ENCODE data around the gene MSRB1. TPM values are rescaled to one million over a fixed set of nuclear protein-coding genes. Genes with fewer than 3 reads are reported as not detected.

MSRB1 gene
- total RNA-seq, 1 donor from 2014 or later: 21.0 TPM

- Mint-ChIP-seq H3K9me3 (ENCODE audit: unreplicated experiment) (no peaks in the 10 kb centered on the region), H3K4me3 (ENCODE audit: unreplicated experiment) (no peak overlapping the region), H3K36me3 (ENCODE audit: unreplicated experiment) (no peaks in the 10 kb centered on the region), H3K27ac (ENCODE audit: unreplicated experiment) (no peak overlapping the region), H3K27me3 (ENCODE audit: unreplicated experiment) (peaks cover 8% of the 10 kb centered on the region), H3K4me1 (ENCODE audit: unreplicated experiment) (peaks cover 13% of the 10 kb centered on the region)
- DNase-seq (ENCODE audit: extremely low spot score, unreplicated experiment): no peak
- no peak for TF ChIP-seq CTCF (IDR thresholded peaks at IDR 0.05)
Observed at GRCh38 chr16:1903845-1904840, 38.9 kb downstream of the MSRB1 start.

GRCh38 chr16:1903220-1903574 is 39.8 kb downstream of the MSRB1 start:
- no peak overlapping the region for H3K27ac Mint-ChIP-seq (ENCODE audit: unreplicated experiment)
- peaks cover 14% of the 10 kb centered on the region for H3K27me3 Mint-ChIP-seq (ENCODE audit: unreplicated experiment)
- DNase-seq (ENCODE audit: extremely low spot score, unreplicated experiment): no peak
- peaks cover 10% of the 10 kb centered on the region for H3K4me1 Mint-ChIP-seq (ENCODE audit: unreplicated experiment)
- H3K36me3 Mint-ChIP-seq (ENCODE audit: unreplicated experiment): no peaks in the 10 kb centered on the region
- H3K9me3 Mint-ChIP-seq (ENCODE audit: unreplicated experiment): no peaks in the 10 kb centered on the region
- TF ChIP-seq CTCF (IDR thresholded peaks at IDR 0.05): no peak
- H3K4me3 Mint-ChIP-seq (ENCODE audit: unreplicated experiment): no peak overlapping the region

- no peaks in the 10 kb centered on the region for H3K36me3 Mint-ChIP-seq (ENCODE audit: unreplicated experiment)
- no peak overlapping the region for H3K27ac Mint-ChIP-seq (ENCODE audit: unreplicated experiment)
- H3K9me3 Mint-ChIP-seq (ENCODE audit: unreplicated experiment): no peaks in the 10 kb centered on the region
- H3K4me1 Mint-ChIP-seq (ENCODE audit: unreplicated experiment): peaks cover 10% of the 10 kb centered on the region
- H3K27me3 Mint-ChIP-seq (ENCODE audit: unreplicated experiment): peaks cover 16% of the 10 kb centered on the region
- DNase-seq (ENCODE audit: extremely low spot score, unreplicated experiment): no peak
- no peak overlapping the region for H3K4me3 Mint-ChIP-seq (ENCODE audit: unreplicated experiment)
- TF ChIP-seq CTCF (IDR thresholded peaks at IDR 0.05): no peak
Observed at GRCh38 chr16:1902547-1903219, 40.3 kb downstream of the MSRB1 start.

GRCh38 chr16:1900452-1900774 is 42.6 kb downstream of the MSRB1 start:
- H3K27me3 Mint-ChIP-seq (ENCODE audit: unreplicated experiment): peaks cover 23% of the 10 kb centered on the region
- no peak overlapping the region for H3K27ac Mint-ChIP-seq (ENCODE audit: unreplicated experiment)
- no peak overlapping the region for H3K4me3 Mint-ChIP-seq (ENCODE audit: unreplicated experiment)
- no peaks in the 10 kb centered on the region for H3K4me1 Mint-ChIP-seq (ENCODE audit: unreplicated experiment)
- DNase-seq (ENCODE audit: extremely low spot score, unreplicated experiment): no peak
- no peaks in the 10 kb centered on the region for H3K9me3 Mint-ChIP-seq (ENCODE audit: unreplicated experiment)
- no peak for TF ChIP-seq CTCF (IDR thresholded peaks at IDR 0.05)
- no peaks in the 10 kb centered on the region for H3K36me3 Mint-ChIP-seq (ENCODE audit: unreplicated experiment)

Data from osteocyte (in vitro differentiated cells).